B cell (primary cell): ENCODE results near the gene PPP1CB. TPM values are rescaled to one million over a fixed set of nuclear protein-coding genes. Genes with fewer than 3 reads are reported as not detected.

Experiments used
- ATAC-seq: fragments of 200-7000 bp; cut with Tn5 transposase; one replicate; pipeline ENCODE4 v1.10.0; 2021; ENCODE audit warnings: low read depth, mild to moderate bottlenecking, moderate number of reproducible peaks, moderate library complexity
- CTCF ChIA-PET: fragments of 350-600 bp; sonication (Branson Sonifier 250); formaldehyde crosslinking; loops from one replicate; lab custom pipeline; 2021; ENCODE audit warnings: antibody characterized with exemption, inconsistent platforms; lab: Charles Lee
- POLR2A ChIA-PET: fragments of 350-600 bp; sonication (Branson Sonifier 250); formaldehyde crosslinking; loops from one replicate; lab custom pipeline; 2021; ENCODE audit warnings: antibody characterized with exemption; lab: Charles Lee
- DNase-seq: peaks from one replicate; pipeline ENCODE4 v3.0.0; 2013
- H2AFZ ChIP-seq: 2 replicates; pipeline ENCODE4 v1.6.1; 2012; ENCODE audit warnings: mild to moderate bottlenecking, low read depth, low read length; ENCODE audit not compliant: insufficient read depth, poor library complexity, severe bottlenecking
- H3K27ac ChIP-seq, 2 donors: 1 replicate in 1 of 2; 2 replicates in 1 of 2; pipeline ENCODE4 v1.5.1; 2012 to 2013; ENCODE audit warnings: low read length in 2 of 2, mild to moderate bottlenecking in 2 of 2, moderate library complexity in 1 of 2
- H3K27me3 ChIP-seq, 4 experiments: fragments of 200-600 bp in 1 of 4; sonication (generic) in 1 of 4; replicated peaks in 1 of 4; 1 replicate in 2 of 4; 2 replicates in 2 of 4; pipeline versions ENCODE4 v1.6.1 to v1.7.0; 2013 to 2016; ENCODE audit warnings: low read length in 3 of 4, mild to moderate bottlenecking in 2 of 4, mixed read lengths in 1 of 4, moderate library complexity in 1 of 4; ENCODE audit not compliant: insufficient read depth in 4 of 4, control insufficient read depth in 3 of 4; ENCODE audit errors: control extremely low read depth in 1 of 4
- H3K36me3 ChIP-seq, 2 experiments: replicated peaks in 1 of 2; 1 replicate in 1 of 2; 2 replicates in 1 of 2; pipeline versions ENCODE4 v1.6.1 to v1.7.1; 2013; ENCODE audit warnings: low read length in 1 of 2; ENCODE audit not compliant: insufficient read depth in 2 of 2, control insufficient read depth in 1 of 2; ENCODE audit errors: control extremely low read depth in 1 of 2, extremely low read depth in 1 of 2
- H3K4me1 ChIP-seq, 2 donors: fragments of 200-600 bp in 1 of 2; sonication (generic) in 1 of 2; 1 replicate in 1 of 2; 2 replicates in 1 of 2; pipeline versions ENCODE4 v1.5.1 to v1.6.1; 2013 to 2017; ENCODE audit warnings: low read length in 2 of 2; ENCODE audit not compliant: control insufficient read depth in 2 of 2, insufficient read depth in 2 of 2
- H3K4me2 ChIP-seq: replicated peaks from 2 replicates; pipeline ENCODE3; 2012; ENCODE audit warnings: mild to moderate bottlenecking, low read depth, low read length; ENCODE audit not compliant: poor library complexity, severe bottlenecking
- H3K4me3 ChIP-seq, 5 experiments: fragments of 200-600 bp in 1 of 5; sonication (generic) in 1 of 5; 1 replicate in 3 of 5; 2 replicates in 2 of 5; pipeline versions ENCODE4 v1.5.1 to v1.7.0; 2011 to 2016; ENCODE audit warnings: low read length in 4 of 5, mild to moderate bottlenecking in 4 of 5, low read depth in 2 of 5, control low read depth in 1 of 5, moderate library complexity in 1 of 5; ENCODE audit not compliant: insufficient read depth in 1 of 5; ENCODE audit errors: control extremely low read depth in 1 of 5, extremely low read depth in 1 of 5
- H3K79me2 ChIP-seq: fragments of 200-600 bp; sonication (generic); one replicate; pipeline ENCODE4 v1.6.0; 2016; ENCODE audit warnings: low read length; ENCODE audit not compliant: control insufficient read depth, insufficient read depth
- H3K9ac ChIP-seq: fragments of 200-600 bp; sonication (generic); 2 replicates; pipeline ENCODE4 v1.6.1; 2017; ENCODE audit warnings: mild to moderate bottlenecking, low read length, moderate library complexity
- H3K9me3 ChIP-seq, 3 donors: one replicate each; pipeline versions ENCODE4 v1.6.1 to v1.7.1; 2013; ENCODE audit warnings: low read length in 2 of 3; ENCODE audit not compliant: control insufficient read depth in 2 of 3, insufficient read depth in 1 of 3; ENCODE audit errors: control extremely low read depth in 1 of 3
- H4K20me1 ChIP-seq: 2 replicates; pipeline ENCODE4 v1.6.0; 2012; ENCODE audit warnings: mild to moderate bottlenecking, low read length; ENCODE audit not compliant: insufficient read depth, control insufficient read depth, poor library complexity, severe bottlenecking
- H3K27ac Mint-ChIP-seq: one replicate; pipeline ENCODE4 v1.8.0; 2021; ENCODE audit warnings: mixed read lengths
- H3K27me3 Mint-ChIP-seq: one replicate; pipeline ENCODE4 v1.8.0; 2021; ENCODE audit warnings: mixed read lengths
- H3K4me1 Mint-ChIP-seq: one replicate; pipeline ENCODE4 v1.8.0; 2021; ENCODE audit warnings: mixed read lengths
- H3K4me3 Mint-ChIP-seq: one replicate; pipeline ENCODE4 v1.8.0; 2021; ENCODE audit warnings: mixed read lengths
- H3K9me3 Mint-ChIP-seq: one replicate; pipeline ENCODE4 v1.8.0; 2022; ENCODE audit warnings: mixed read lengths; ENCODE audit not compliant: insufficient read depth
- CTCF ChIP-seq: fragments of 200-600 bp; IDR thresholded peaks from one replicate; pipeline ENCODE4 v1.8.0; 2022; ENCODE audit warnings: antibody characterized with exemption, mild to moderate bottlenecking
- EZH2 ChIP-seq: IDR thresholded peaks from 2 replicates; pipeline ENCODE4 v1.6.1; 2012; ENCODE audit warnings: borderline replicate concordance, low read depth, mild to moderate bottlenecking, moderate library complexity, low read length; ENCODE audit not compliant: insufficient read depth, poor library complexity, severe bottlenecking
- WGBS: methylation state at CpG from one replicate; pipeline ENCODE4 v1.1.5; 2013; ENCODE audit warnings: missing lambda C conversion rate; ENCODE audit not compliant: insufficient coverage; 5-methylcytosine and 5-hydroxymethylcytosine counted together
- intact Hi-C: fragments of 100-400 bp; cut with micrococcal nuclease; formaldehyde crosslinking; loops from one replicate; pipeline ENCODE4 v1.10.0; 2022
- polyA plus RNA-seq: library from polyadenylated mRNA; depleted of rRNA; stranded (reverse); fragments of >200 nt; gene quantifications from 2 replicates; pipeline ENCODE4 v1.2.3, GENCODE V29; 2012
- total RNA-seq, 2 donors: library from RNA; stranded (reverse); fragments of 120-200 nt in 1 of 2; gene quantifications; 1 replicate in 1 of 2; 2 replicates in 1 of 2; pipeline versions ENCODE4 v1.2.3 to v1.2.4, GENCODE V29; 2013 to 2022

The PPP1CB gene
- total and polyA plus RNA-seq, 2 donors (not counting 1 experiment from before 2014, with no cell fraction given), result 26.9 to 152 TPM

- no peak overlapping the region for H3K9ac ChIP-seq
- no peaks in the 10 kb centered on the region for H3K9me3 Mint-ChIP-seq
- no peak for DNase-seq
- POLR2A ChIA-PET, result no interaction called here
- TF ChIP-seq EZH2 (no peak), CTCF (no peak)
- H3K4me1 ChIP-seq, result no peaks in the 10 kb centered on the region
- no peaks in the 10 kb centered on the region for H3K27me3 Mint-ChIP-seq
- 100% methylated on average over 4 of the region's 8 CpGs for WGBS
- no peak overlapping the region for H3K4me2 ChIP-seq
- H4K20me1 ChIP-seq, result no peaks in the 10 kb centered on the region
- no peak overlapping the region for H2AFZ ChIP-seq
- no peak overlapping the region for H3K27ac Mint-ChIP-seq
- intact Hi-C loops, result no loop called here
- H3K27me3 ChIP-seq, result no peaks in the 10 kb centered on the region
- no peak for ATAC-seq
- H3K27ac ChIP-seq, result no peak overlapping the region
- CTCF ChIA-PET, result interaction anchor here (1.4 kb wide), 1 partner anchor 131 kb away, joined by 3 read pairs; no protein-coding TSS in a partner anchor
- H3K36me3 ChIP-seq, result no peaks in the 10 kb centered on the region
- no peak overlapping the region for H3K4me3 Mint-ChIP-seq
- no peak overlapping the region for H3K4me3 ChIP-seq
- no peaks in the 10 kb centered on the region for H3K79me2 ChIP-seq
- H3K4me1 Mint-ChIP-seq, result peaks cover under 1% of the 10 kb centered on the region
- H3K9me3 ChIP-seq, result no peaks in the 10 kb centered on the region
These were observed 26.5 kb upstream of the PPP1CB start for GRCh38 chr2:28725021-28725711.

DNA sequence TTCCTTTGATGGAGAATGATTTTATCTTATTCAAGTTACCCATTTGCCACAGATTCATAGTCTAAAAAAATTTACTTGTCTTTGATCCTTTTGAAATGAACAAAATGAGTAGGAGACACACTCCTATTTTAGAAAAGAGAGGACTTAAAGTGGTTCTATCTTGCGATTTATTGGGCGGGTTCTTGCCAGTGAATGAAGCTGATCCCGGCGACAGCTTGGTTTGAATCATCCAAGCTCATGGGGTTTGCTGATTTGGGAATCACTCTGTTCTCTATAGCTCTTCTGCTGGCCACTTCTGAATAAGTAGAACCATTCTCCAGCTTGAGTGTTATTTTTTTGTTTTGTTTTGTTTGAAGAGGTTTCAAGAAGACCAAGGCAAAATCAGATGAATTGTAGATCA lies 25.5 kb upstream of the PPP1CB start:
- ChIA-PET POLR2A (no interaction called here), CTCF (no interaction called here)
- no peaks in the 10 kb centered on the region for H3K36me3 ChIP-seq
- 100% methylated on average over 2 of the region's 4 CpGs for WGBS
- no peak for DNase-seq
- H3K27ac Mint-ChIP-seq, result no peak overlapping the region
- H3K27me3 Mint-ChIP-seq, result no peaks in the 10 kb centered on the region
- no peak overlapping the region for H3K9ac ChIP-seq
- TF ChIP-seq CTCF (no peak), EZH2 (no peak)
- H3K4me3 Mint-ChIP-seq, result no peak overlapping the region
- H3K9me3 ChIP-seq, result no peaks in the 10 kb centered on the region
- H3K4me3 ChIP-seq, result no peak overlapping the region
- no peaks in the 10 kb centered on the region for H3K79me2 ChIP-seq
- intact Hi-C loops, result no loop called here
- H3K27me3 ChIP-seq, result no peaks in the 10 kb centered on the region
- H3K4me1 ChIP-seq, result peaks cover 6 to 7% of the 10 kb centered on the region in 2 donors
- no peak overlapping the region for H3K27ac ChIP-seq
- H4K20me1 ChIP-seq, result no peaks in the 10 kb centered on the region
- no peak overlapping the region for H3K4me2 ChIP-seq
- peaks cover 8% of the 10 kb centered on the region for H3K4me1 Mint-ChIP-seq
- no peaks in the 10 kb centered on the region for H3K9me3 Mint-ChIP-seq
- ATAC-seq, result no peak
- no peak overlapping the region for H2AFZ ChIP-seq
